Muscle layer of colon (tissue), 2 donors: ENCODE measurements around the gene TEX28.
"Not testable (repeated sequence)": the region's sequence is repeated elsewhere in the genome, so short reads cannot be mapped to it uniquely, and the experiment has no call there.

Experiments used
- H3K27ac ChIP-seq: one replicate; pipeline ENCODE4 v1.7.0; 2013; ENCODE audit warnings: low read depth, mild to moderate bottlenecking, low read length, moderate library complexity
- H3K27me3 ChIP-seq, 2 donors: one replicate each; pipeline ENCODE4 v1.7.0; 2013; ENCODE audit warnings: low read length in 2 of 2, mild to moderate bottlenecking in 2 of 2; ENCODE audit not compliant: insufficient read depth in 2 of 2, control insufficient read depth in 1 of 2
- H3K36me3 ChIP-seq: one replicate; pipeline ENCODE4 v1.7.0; 2013; ENCODE audit warnings: mild to moderate bottlenecking, low read length; ENCODE audit not compliant: insufficient read depth
- H3K4me1 ChIP-seq: one replicate; pipeline ENCODE4 v1.7.0; 2013; ENCODE audit warnings: mild to moderate bottlenecking, low read length; ENCODE audit not compliant: insufficient read depth
- H3K4me3 ChIP-seq, 2 donors: one replicate each; pipeline ENCODE4 v1.7.0; 2013; ENCODE audit warnings: low read length in 2 of 2, low read depth in 1 of 2, mild to moderate bottlenecking in 1 of 2, moderate library complexity in 1 of 2
- H3K9ac ChIP-seq: one replicate; pipeline ENCODE4 v1.7.0; 2013; ENCODE audit warnings: low read length
- H3K9me3 ChIP-seq: one replicate; pipeline ENCODE4 v1.7.0; 2013; ENCODE audit warnings: mild to moderate bottlenecking, low read length
- donor health status: abdominal sarcoma.
- donor health status: Adenocarcinoma of cecum.

TEX28 gene

GRCh38 chrX:154286406-154286805 is 8.5 kb downstream of the TEX28 start:
- H3K27ac ChIP-seq, H3K36me3 ChIP-seq, H3K4me3 ChIP-seq, H3K9me3 ChIP-seq, H3K4me1 ChIP-seq, H3K27me3 ChIP-seq, H3K9ac ChIP-seq: not testable (repeated sequence)

DNA sequence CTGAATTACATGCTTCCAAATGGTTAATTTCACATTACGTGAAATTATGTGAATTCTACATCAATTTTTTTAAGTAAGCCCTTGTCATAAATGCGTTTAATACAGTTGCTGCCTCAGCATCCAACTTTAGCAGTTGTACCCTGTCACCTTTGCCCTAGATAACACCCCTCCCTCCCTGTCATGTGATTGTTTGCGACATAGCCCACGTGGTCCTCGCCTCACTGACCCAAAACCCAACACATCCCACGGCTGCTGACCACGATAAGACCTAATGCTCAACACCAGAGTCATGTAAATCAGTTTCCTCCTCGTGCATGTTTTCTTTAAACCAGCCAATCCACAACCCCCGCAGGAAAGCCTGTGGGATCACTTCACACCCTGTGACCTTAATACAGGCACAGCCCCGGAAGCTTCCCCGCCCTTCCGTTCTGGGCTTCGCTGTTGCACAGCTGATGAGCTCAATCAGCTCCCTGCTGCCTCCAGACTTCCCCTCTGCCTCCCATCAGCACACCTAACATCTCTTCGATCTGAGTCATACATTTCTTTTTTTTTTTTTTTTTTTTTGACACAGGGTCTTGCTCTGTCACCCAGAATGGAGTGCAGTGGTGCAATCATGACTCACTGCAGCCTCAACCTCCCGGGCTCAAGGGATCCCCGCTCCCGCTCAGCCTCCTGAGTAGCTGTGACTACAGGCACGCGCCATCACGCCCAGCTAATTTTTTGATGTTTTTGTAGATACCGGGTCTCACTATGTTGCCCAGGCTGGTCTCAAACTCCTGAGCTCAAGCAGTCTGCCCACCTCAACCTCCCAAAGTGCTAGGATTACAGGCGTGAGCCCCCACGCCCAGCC is 10.2 kb downstream of the TEX28 start:
- H3K27ac ChIP-seq, H3K9ac ChIP-seq, H3K27me3 ChIP-seq, H3K9me3 ChIP-seq, H3K36me3 ChIP-seq, H3K4me1 ChIP-seq, H3K4me3 ChIP-seq: not testable (repeated sequence)

DNA sequence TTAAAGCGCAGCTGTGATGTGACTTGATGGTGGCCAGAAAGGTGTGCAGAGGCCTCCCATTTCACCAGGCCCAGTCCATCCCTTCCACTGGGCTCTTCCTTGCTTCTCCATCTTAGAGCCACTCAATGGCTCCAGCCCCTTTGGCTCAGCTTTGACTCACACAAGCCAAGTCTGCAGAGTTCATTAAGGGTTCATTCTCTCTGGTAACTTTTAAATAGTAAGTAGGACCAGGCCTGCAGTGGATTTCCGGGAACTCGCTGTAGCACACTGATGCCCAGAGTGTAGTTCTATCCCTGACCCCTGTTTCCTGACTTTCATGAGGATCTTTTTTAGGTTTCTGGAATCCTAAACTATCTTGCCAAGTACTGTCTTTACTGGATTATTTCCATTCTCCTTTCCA is 25.7 kb downstream of the TEX28 start:
- not testable (repeated sequence) for H3K27me3 ChIP-seq, H3K4me3 ChIP-seq, H3K36me3 ChIP-seq, H3K4me1 ChIP-seq, H3K9ac ChIP-seq, H3K9me3 ChIP-seq, H3K27ac ChIP-seq

DNA sequence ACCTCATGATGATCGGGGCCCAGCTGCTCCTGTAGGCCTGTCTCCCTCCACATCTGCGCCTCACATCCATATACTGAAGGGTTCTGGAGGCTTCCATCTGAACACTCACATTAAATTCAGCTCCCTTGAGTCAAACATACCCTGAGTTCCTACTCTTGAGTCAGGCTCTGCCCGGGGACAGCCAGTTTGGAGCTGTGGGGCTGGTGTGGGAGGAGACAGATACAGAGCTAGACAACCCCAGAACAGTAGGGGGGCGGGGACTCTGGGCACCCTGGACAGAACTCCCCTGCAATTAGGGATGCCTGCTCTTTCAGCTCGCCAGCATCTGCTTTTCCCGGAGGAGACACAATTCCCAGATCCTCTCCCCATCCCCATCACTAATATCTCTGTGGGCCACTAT is 31.9 kb downstream of the TEX28 start:
- not testable (repeated sequence) for H3K9me3 ChIP-seq, H3K27me3 ChIP-seq, H3K4me1 ChIP-seq, H3K4me3 ChIP-seq, H3K9ac ChIP-seq, H3K27ac ChIP-seq, H3K36me3 ChIP-seq

- H3K36me3 ChIP-seq, H3K4me3 ChIP-seq, H3K9ac ChIP-seq, H3K4me1 ChIP-seq, H3K27ac ChIP-seq, H3K9me3 ChIP-seq, H3K27me3 ChIP-seq: not testable (repeated sequence)
These were observed 36.2 kb downstream of the TEX28 start for GRCh38 chrX:154258711-154259110.

GRCh38 chrX:154257282-154257681 is 37.6 kb downstream of the TEX28 start, which contains the start of gene OPN1MW3:
Gene OPN1MW3, plus strand, starts transcription at chrX:154257582. Its CDS starts 38 bp downstream, at chrX:154257620.
- H3K9ac ChIP-seq, H3K27me3 ChIP-seq, H3K36me3 ChIP-seq, H3K9me3 ChIP-seq, H3K4me1 ChIP-seq, H3K4me3 ChIP-seq, H3K27ac ChIP-seq: not testable (repeated sequence)

DNA sequence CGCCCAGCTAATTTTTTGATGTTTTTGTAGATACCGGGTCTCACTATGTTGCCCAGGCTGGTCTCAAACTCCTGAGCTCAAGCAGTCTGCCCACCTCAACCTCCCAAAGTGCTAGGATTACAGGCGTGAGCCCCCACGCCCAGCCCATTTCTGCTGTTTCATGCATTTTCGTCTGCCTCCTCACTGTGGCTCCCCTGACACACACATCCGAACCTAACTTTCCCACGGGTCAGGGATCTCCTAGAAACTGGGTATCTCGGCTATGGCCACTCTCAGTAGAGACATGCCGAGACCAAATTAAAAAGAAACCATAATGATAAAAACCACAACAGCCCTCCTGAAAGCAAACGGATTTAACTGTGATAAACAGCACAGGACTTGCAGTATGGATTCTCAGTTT is 46.8 kb downstream of the TEX28 start:
- not testable (repeated sequence) for H3K27me3 ChIP-seq, H3K27ac ChIP-seq, H3K36me3 ChIP-seq, H3K9me3 ChIP-seq, H3K9ac ChIP-seq, H3K4me1 ChIP-seq, H3K4me3 ChIP-seq

DNA sequence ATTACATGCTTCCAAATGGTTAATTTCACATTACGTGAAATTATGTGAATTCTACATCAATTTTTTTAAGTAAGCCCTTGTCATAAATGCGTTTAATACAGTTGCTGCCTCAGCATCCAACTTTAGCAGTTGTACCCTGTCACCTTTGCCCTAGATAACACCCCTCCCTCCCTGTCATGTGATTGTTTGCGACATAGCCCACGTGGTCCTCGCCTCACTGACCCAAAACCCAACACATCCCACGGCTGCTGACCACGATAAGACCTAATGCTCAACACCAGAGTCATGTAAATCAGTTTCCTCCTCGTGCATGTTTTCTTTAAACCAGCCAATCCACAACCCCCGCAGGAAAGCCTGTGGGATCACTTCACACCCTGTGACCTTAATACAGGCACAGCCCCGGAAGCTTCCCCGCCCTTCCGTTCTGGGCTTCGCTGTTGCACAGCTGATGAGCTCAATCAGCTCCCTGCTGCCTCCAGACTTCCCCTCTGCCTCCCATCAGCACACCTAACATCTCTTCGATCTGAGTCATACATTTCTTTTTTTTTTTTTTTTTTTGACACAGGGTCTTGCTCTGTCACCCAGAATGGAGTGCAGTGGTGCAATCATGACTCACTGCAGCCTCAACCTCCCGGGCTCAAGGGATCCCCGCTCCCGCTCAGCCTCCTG is 47.4 kb downstream of the TEX28 start:
- H3K4me1 ChIP-seq, H3K36me3 ChIP-seq: not testable (repeated sequence)

DNA sequence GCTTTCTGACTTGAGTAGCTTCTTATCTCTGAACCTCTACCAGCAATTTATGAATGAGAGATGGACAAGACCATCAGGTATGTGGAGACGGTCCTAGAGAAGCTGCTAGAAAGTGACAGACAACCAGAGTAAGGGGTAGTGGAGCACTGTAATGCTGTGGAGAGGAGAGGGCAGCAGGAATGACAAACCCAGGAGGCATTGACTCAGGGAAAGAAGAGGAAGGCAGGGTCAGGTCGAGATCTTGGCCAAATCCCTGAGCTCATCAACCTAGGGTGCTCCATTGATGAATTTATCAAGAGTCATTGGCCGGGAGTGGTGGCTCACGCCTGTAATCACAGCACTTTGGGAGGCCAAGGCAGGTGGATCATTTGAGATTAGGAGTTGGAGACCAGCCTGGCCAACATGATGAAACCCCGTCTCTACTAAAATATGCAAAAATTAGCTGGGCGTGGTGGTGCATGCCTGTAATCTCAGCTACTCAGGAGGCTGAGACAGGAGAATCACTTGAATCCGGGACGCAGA is 54.9 kb downstream of the TEX28 start:
- H3K9me3 ChIP-seq, H3K27ac ChIP-seq, H3K4me1 ChIP-seq, H3K27me3 ChIP-seq, H3K4me3 ChIP-seq, H3K9ac ChIP-seq, H3K36me3 ChIP-seq: not testable (repeated sequence)

More for the DNA sequence above, 47.4 kb downstream of the TEX28 start:
- H3K9me3 ChIP-seq, H3K9ac ChIP-seq, H3K27ac ChIP-seq, H3K27me3 ChIP-seq, H3K4me3 ChIP-seq: not testable (repeated sequence)

DNA sequence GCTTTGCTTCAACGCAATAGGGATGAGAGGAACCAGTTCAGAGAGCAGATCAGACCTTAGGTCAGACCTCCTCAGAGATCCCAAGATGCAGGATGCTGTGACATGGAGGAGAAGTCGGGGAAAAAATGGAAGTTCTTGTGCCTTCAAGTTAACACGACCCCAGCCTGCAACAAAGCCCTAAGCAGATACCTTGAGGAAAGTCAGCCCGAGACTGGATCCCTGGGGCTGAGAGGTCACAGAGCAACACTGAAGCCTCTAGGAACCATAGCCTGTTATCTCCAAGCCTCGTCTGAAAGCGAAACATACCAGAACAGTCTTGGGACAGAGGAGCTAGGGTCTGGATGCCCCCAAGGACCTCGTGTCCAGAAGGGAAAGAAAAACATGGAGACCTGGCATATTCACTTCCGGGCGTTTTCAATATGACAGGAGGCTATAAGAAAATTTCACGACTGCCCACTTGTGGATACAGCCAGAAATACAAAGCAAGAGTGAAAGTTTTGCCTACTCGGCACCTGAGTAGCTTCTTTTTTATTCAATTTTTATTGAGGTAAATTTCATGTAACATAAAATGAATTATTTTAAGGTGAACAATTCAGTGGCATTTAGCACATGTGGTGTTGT is 55.9 kb downstream of the TEX28 start:
- H3K27me3 ChIP-seq, H3K9me3 ChIP-seq: not testable (repeated sequence)

GRCh38 chrX:154233620-154234019 is 61.3 kb downstream of the TEX28 start:
- not testable (repeated sequence) for H3K27ac ChIP-seq, H3K36me3 ChIP-seq, H3K4me3 ChIP-seq, H3K27me3 ChIP-seq, H3K4me1 ChIP-seq, H3K9ac ChIP-seq, H3K9me3 ChIP-seq

More for the DNA sequence above, 55.9 kb downstream of the TEX28 start:
- H3K4me3 ChIP-seq, H3K9ac ChIP-seq, H3K36me3 ChIP-seq, H3K4me1 ChIP-seq, H3K27ac ChIP-seq: not testable (repeated sequence)
